AG08396 (cell line): ENCODE results near the gene GALNT16.
A peak's percentile ranks its signal among the peaks of the same experiment; 100 is the strongest.
"Not testable (repeated sequence)": the region's sequence is repeated elsewhere in the genome, so short reads cannot be mapped to it uniquely, and the experiment has no call there.

Experiments used
- DNase-seq: peaks from one replicate; pipeline ENCODE4 v3.0.0; 2012; ENCODE audit warnings: low spot score, mixed read lengths

Gene GALNT16

DNA sequence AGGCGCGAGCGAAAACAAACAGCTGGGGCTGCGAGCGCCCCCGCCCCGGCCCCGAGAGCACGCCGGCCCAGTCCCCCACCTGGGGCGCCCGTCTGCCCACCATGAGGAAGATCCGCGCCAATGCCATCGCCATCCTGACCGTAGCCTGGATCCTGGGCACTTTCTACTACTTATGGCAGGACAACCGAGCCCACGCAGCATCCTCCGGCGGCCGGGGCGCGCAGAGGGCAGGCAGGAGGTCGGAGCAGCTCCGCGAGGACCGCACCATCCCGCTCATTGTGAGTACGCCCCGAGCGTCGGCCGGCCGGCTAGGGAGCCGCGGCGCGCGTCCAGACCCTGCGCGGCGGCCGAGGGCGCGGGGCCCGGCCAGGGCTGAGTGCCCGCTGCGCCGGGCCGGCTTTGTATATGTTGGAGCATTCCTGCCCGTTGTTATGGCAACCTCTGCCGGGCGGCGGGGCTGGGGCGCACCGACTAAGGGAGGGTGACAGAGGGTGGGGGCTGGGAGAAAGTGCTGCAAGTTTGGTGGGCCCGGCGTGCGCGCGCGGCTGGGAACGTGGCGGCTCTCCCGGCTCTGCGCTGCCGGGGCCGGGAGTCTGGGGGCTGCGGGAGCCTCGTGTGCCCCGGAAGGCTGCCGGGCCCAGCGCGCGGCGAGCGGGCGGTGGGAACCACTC is 367 bp downstream of the GALNT16 start:
- peak; percentile 56 for DNase-seq

DNA sequence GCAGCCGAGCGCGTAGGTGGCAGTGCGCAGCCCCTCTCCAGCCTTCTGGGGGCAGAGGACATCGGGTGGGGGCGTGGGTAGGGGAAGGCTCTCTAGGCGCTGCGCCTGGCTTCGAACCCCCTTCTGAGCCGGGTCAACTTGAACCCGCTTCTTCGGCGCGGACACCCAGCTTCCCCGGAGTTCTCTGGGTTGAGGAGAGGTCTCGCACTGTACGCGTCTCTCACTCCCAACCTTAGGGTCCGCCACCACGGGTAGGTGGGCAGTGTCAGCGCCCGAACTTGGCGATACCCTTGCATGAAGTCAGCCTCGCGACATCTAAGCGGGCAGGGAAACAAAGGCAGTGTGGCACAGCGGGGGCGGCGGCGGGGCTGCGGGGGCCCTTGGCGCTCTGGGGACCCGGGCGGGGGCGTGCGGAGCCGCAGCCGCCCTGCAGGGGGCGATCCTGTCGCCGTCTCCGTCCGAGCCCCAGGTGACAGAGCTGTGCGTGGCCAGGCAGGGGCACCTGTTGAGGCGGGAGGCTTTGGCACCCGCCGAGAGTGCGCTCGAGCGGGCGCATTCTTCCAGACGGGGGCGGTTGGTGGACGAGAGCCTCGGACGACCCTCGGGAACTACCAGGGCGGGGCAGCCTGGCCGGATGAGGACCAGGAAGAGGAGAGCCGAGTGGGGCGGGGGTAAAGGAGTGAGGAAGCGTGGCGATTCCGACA is 1.1 kb downstream of the GALNT16 start:
- DNase-seq = peak; percentile 57

- no peak for DNase-seq
Measured at GRCh38 chr14:69261761-69262331, 1.9 kb downstream of the GALNT16 start.

- no peak for DNase-seq
Measured at GRCh38 chr14:69262516-69262915, 2.6 kb downstream of the GALNT16 start.

DNA sequence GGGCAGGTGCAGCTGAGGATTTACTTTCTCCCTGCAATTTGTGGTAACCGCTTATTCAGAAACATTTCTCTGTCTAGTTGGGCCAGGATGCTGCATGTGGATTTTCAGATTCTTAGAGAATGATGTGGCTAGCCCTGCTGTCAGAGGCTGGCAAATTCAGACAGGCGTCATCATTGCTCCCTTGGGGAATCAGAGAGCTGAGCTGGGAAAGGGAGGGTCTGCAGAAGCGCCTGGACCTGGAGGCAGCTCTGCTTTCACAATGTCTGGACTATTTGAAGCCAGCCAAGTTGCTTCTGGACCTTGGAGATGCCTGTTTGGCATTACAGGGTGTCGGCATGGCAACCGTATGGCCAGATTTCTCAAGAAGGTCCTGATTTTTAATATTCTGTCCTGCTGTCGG is 3.4 kb downstream of the GALNT16 start:
- peak; percentile 90 for DNase-seq

DNA sequence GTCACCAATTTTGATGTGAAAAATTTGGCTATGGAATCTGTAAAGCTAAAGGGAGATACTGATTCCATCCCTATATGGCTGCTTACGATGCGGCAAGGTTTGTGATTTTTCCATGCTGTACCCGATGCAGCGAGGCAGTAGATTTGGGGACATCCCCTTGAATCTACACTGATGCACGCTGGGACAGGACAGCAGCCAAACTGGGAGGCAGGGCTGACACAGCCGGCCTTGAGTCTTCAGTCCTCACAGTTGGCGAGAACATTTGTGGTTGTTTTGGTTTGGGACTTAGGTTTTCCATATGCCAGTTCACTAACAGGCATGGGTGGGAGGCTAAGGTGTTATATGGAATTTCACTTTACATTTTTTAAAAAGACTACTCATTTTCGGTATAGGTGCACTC is 3.8 kb downstream of the GALNT16 start:
- peak; percentile 21 for DNase-seq

GRCh38 chr14:69266572-69267345 is 6.8 kb downstream of the GALNT16 start:
- no peak for DNase-seq

DNA sequence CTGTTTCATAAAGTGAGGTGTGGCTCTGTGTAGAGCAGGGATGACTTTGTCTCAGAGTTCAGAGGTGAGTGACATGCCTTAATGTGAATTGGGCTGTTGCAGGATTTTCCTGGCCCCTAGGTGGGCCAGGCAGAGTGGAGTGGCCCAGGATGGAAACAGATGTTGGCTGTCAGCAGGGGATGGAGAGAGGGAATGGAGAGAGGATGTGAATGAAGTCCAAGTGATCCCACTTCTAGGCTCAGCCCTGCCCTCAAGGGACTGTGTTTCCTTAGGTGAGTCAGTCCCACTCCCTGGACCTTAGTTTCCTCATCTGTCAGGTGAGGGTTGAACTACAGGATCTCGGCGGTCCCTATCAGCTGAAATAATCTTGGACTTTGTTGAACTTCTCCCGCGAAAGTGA is 7.5 kb downstream of the GALNT16 start:
- no peak for DNase-seq

- DNase-seq = peak; percentile 47
Measured at GRCh38 chr14:69268223-69268622, 8.3 kb downstream of the GALNT16 start.

DNA sequence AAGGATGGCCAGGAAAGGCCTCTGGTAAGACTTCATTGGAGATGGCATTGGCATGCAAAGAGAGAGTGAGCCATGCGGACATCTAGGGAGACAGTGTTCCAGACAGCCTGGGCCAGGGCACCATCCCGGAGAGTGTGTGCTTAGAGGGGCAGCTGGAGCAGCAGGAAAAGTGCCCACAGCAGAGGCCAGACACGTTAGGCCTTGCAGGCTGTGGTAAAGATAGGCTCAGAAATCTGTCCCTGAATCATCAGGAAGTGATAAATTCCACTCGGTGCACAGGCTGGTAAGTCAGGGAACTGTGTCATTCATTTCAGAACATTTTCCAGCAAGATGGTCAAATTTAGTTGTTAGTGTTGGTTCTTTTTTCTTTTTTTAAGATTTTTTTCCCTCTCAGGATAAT is 8.8 kb downstream of the GALNT16 start:
- peak; percentile 35 for DNase-seq

DNA sequence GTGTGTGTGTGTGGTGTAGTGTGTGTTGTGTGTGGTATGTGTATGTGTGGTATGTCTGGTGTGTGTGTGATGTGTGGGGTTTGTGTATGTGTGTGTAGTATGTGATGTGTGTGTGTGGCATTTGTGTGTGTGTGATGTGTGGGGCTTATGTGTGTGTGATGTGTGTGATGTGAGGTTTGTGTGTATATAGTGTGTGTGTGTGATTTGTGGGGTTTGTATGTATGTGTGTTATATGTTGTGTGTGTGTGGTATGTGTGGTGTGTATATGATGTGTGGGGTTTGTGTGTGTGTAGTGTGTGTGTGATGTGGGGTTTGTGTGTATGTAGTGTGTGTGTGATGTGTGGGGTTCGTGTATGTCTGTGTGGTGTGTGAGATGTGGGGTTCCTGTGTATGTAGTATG is 9.4 kb downstream of the GALNT16 start:
- DNase-seq = no peak

DNA sequence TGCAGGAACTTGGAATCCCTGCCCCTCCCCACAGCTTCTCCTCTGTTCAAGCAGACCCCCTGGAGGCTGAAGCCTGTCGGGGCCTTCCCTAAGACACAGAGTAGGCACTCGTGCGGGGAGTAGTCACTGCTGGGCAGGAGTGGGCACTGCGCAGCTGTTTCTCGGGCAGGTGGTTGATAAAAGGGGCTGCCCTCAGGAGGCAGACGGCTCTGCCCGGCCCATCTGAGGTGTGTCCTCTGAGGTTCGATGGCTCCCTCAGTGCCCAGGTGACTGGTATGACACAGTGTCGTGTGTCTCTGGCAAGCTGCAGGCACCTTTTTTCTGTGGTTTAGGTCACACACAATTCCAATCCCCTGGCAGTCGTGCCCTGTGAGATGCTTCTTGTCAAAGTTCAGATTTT is 10.1 kb downstream of the GALNT16 start:
- DNase-seq = no peak

GRCh38 chr14:69270795-69271708 is 11.1 kb downstream of the GALNT16 start:
- DNase-seq = no peak

DNA sequence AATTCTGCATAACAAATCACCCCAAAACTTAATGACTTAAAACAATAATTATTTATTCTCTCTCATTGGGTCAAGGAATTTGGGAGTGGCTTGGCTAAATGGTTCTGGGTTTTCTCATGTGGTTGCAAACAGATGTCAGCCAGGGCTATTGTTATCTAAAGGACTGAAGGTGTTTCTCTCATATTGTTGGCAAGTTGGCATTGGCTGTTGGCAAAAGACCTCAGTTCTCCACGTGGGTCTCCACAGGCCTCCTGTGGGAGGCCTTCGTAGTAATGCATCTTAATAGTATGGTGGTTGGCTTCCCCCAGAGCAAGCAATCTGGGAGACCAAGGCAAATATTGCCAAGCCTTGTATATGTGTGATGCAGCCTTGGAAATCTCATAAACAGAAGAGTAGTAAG is 14.4 kb downstream of the GALNT16 start:
- no peak for DNase-seq

- DNase-seq = no peak
Measured at GRCh38 chr14:69275331-69275730, 15.4 kb downstream of the GALNT16 start.

GRCh38 chr14:69277356-69277755 is 17.4 kb downstream of the GALNT16 start:
- not testable (repeated sequence) for DNase-seq

- DNase-seq = no peak
Measured at GRCh38 chr14:69280746-69281291, 20.9 kb downstream of the GALNT16 start.

GRCh38 chr14:69281450-69282169 is 21.7 kb downstream of the GALNT16 start:
- DNase-seq = no peak

- DNase-seq = no peak
Measured at GRCh38 chr14:69282448-69282847, 22.5 kb downstream of the GALNT16 start.

- DNase-seq = no peak
Measured at GRCh38 chr14:69284170-69284569, 24.2 kb downstream of the GALNT16 start.
